Measurements from ENCODE around the gene KDM2B. TPM values are rescaled to one million over a fixed set of nuclear protein-coding genes. Genes with fewer than 3 reads are reported as not detected.

KDM2B gene
- polyA plus RNA-seq, 3 donors: 9.7 to 68.1 (median 9.7) TPM

DNA sequence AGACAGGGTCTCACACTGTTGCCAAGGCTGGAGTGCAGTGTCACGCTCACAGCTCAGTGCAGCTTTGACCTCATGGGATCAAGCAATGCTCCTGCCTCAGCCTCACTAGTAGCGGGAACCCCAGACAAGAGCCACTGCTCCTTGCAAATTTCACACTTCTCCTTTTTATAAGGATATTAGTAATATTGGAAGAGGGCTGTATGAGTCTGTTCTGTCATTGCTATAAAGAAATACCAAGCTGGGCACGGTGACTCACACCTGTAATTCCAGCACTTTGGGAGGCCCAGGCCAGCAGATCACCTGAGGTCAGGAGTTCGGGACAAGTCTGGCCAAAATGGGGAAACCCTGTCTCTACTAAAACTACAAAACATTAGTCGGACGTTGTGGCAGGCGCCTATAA is 32.6 kb upstream of the KDM2B start:
- Histone ChIP-seq H3K4me1 (ENCODE audit: control insufficient read depth in 1 of 2, insufficient read depth in 2 of 2, low read length in 2 of 2) (peaks cover 8 to 20% of the 10 kb centered on the region in 2 donors), H3K27ac (ENCODE audit: low read depth in 1 of 2, low read length in 2 of 2) (no peak overlapping the region), H2AFZ (ENCODE audit: insufficient read depth, low read depth, low read length, poor library complexity, severe bottlenecking) (no peak overlapping the region), H3K36me3 (replicated peaks in 1 of 2; ENCODE audit: control insufficient read depth in 1 of 2, insufficient read depth in 2 of 2, low read length in 2 of 2) (no peaks in the 10 kb centered on the region), H3K27me3 (ENCODE audit: control insufficient read depth in 2 of 2, insufficient read depth in 2 of 2, low read length in 2 of 2) (no peaks in the 10 kb centered on the region), H3K4me2 (replicated peaks; ENCODE audit: extremely low read depth, low read length, poor library complexity, severe bottlenecking) (no peak overlapping the region), H3K79me2 (ENCODE audit: insufficient read depth, low read length) (no peaks in the 10 kb centered on the region), H3K9ac (ENCODE audit: insufficient read depth, low read length, poor library complexity, severe bottlenecking) (no peak overlapping the region), H3K9me3 (replicated peaks in 1 of 2; ENCODE audit: control insufficient read depth in 1 of 2, insufficient read depth in 1 of 2, low read length in 2 of 2) (peaks cover 0 to 7% of the 10 kb centered on the region in 2 donors), H4K20me1 (ENCODE audit: insufficient read depth, low read length) (no peaks in the 10 kb centered on the region), H3K4me3 (replicated peaks in 1 of 3; ENCODE audit: low read depth in 2 of 3, low read length in 3 of 3) (no peak overlapping the region)
- H3K4me1 Mint-ChIP-seq: peaks cover 22% of the 10 kb centered on the region
- H3K27me3 Mint-ChIP-seq (ENCODE audit: low read depth in 3 of 3): peaks cover 0 to 5% (median 5%) of the 10 kb centered on the region in 3 donors
- no peaks in the 10 kb centered on the region for H3K36me3 Mint-ChIP-seq
- 25% methylated on average over 1 of the region's 7 CpGs for WGBS (ENCODE audit: insufficient coverage)
- TF ChIP-seq, protein P1, sequence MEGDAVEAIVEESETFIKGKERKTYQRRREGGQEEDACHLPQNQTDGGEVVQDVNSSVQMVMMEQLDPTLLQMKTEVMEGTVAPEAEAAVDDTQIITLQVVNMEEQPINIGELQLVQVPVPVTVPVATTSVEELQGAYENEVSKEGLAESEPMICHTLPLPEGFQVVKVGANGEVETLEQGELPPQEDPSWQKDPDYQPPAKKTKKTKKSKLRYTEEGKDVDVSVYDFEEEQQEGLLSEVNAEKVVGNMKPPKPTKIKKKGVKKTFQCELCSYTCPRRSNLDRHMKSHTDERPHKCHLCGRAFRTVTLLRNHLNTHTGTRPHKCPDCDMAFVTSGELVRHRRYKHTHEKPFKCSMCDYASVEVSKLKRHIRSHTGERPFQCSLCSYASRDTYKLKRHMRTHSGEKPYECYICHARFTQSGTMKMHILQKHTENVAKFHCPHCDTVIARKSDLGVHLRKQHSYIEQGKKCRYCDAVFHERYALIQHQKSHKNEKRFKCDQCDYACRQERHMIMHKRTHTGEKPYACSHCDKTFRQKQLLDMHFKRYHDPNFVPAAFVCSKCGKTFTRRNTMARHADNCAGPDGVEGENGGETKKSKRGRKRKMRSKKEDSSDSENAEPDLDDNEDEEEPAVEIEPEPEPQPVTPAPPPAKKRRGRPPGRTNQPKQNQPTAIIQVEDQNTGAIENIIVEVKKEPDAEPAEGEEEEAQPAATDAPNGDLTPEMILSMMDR (IDR thresholded peaks at IDR 0.05): no peak
- peak overlapping the region in 1 of 7 donors; percentile 35 for H3K27ac Mint-ChIP-seq
- intact Hi-C loops (cut with micrococcal nuclease): loop anchor here in 1 of 2 donors (5.0 kb wide), 1 partner anchor 36 kb away; no protein-coding TSS in a partner anchor
- peak in 1 of 3 donors; percentile 61 for DNase-seq
- peaks cover 6 to 12% (median 9%) of the 10 kb centered on the region in 7 donors for H3K9me3 Mint-ChIP-seq
- no peak overlapping the region for H3K4me3 Mint-ChIP-seq

DNA sequence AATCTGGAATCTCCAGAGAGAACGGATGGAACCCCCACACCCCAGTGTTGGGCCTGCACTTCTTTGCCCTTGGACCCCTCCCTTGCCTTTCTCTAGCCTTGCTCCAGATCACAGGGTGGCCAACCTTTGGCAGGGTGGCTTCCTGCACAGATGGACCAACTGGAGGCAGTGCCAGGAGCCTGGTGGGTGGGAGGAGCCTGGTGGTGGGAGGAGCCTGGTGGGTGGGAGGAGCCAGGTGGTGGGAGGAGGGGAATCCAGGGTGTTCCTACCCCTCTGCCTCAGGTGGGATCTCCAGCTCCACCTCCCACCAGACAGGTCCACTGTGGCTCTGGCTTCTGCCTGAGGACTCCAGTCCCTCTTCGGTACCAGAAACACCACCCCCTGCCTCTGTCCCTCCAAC is 30.5 kb upstream of the KDM2B start:
- Mint-ChIP-seq H3K27ac (no peak overlapping the region), H3K4me1 (peaks cover 16% of the 10 kb centered on the region), H3K9me3 (peaks cover 6 to 12% (median 9%) of the 10 kb centered on the region in 7 donors), H3K36me3 (no peaks in the 10 kb centered on the region), H3K27me3 (ENCODE audit: low read depth in 3 of 3) (peaks cover 0 to 5% (median 2%) of the 10 kb centered on the region in 3 donors), H3K4me3 (no peak overlapping the region)
- TF ChIP-seq, protein P1 (IDR thresholded peaks at IDR 0.05): no peak
- H3K4me1 ChIP-seq (ENCODE audit: control insufficient read depth in 1 of 2, insufficient read depth in 2 of 2, low read length in 2 of 2): peaks cover 7 to 12% of the 10 kb centered on the region in 2 donors
- no peaks in the 10 kb centered on the region for H4K20me1 ChIP-seq (ENCODE audit: insufficient read depth, low read length)
- no peak overlapping the region for H3K27ac ChIP-seq (ENCODE audit: low read depth in 1 of 2, low read length in 2 of 2)
- H2AFZ ChIP-seq (ENCODE audit: insufficient read depth, low read depth, low read length, poor library complexity, severe bottlenecking): no peak overlapping the region
- DNase-seq: no peak
- intact Hi-C loops (cut with micrococcal nuclease): loop anchor here in 1 of 2 donors (5.0 kb wide), 1 partner anchor 34 kb away; no protein-coding TSS in a partner anchor
- WGBS (ENCODE audit: insufficient coverage): 95% methylated on average over 2 of the region's 2 CpGs
- no peak overlapping the region for H3K4me3 ChIP-seq (replicated peaks in 1 of 3; ENCODE audit: low read depth in 2 of 3, low read length in 3 of 3)
- no peak overlapping the region for H3K9ac ChIP-seq (ENCODE audit: insufficient read depth, low read length, poor library complexity, severe bottlenecking)
- no peak overlapping the region for H3K4me2 ChIP-seq (replicated peaks; ENCODE audit: extremely low read depth, low read length, poor library complexity, severe bottlenecking)
- no peaks in the 10 kb centered on the region for H3K36me3 ChIP-seq (replicated peaks in 1 of 2; ENCODE audit: control insufficient read depth in 1 of 2, insufficient read depth in 2 of 2, low read length in 2 of 2)
- no peaks in the 10 kb centered on the region for H3K27me3 ChIP-seq (ENCODE audit: control insufficient read depth in 2 of 2, insufficient read depth in 2 of 2, low read length in 2 of 2)
- H3K9me3 ChIP-seq (replicated peaks in 1 of 2; ENCODE audit: control insufficient read depth in 1 of 2, insufficient read depth in 1 of 2, low read length in 2 of 2): peaks cover 0 to 7% of the 10 kb centered on the region in 2 donors
- H3K79me2 ChIP-seq (ENCODE audit: insufficient read depth, low read length): no peaks in the 10 kb centered on the region

Data from CD14-positive monocyte (primary cell).